ENCODE measurements around the gene SLC1A1. TPM values are rescaled to one million over a fixed set of nuclear protein-coding genes. Genes with fewer than 3 reads are reported as not detected.

Gene SLC1A1
- total and polyA plus RNA-seq, 11 donors = 1.0 to 4.6 (median 1.9) TPM

DNA sequence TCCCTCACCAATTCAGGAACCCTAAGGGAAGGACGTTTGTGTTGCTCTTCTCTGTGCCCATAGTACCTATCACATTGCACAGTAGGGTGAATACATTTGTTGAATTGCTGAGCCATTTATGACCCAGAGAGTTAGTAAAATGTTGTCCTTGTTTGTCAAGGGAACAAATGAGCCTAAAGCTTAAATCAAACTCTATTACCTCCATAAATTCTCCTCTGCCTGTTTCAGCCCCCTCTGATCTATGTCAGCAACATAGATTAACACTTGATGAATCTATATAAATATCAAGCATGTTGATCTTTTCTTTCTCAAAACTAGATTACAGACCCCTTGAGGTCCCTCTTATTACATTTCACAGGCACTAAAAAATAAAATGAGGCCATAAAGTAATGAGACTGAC is 7.1 kb downstream of the SLC1A1 start:
- DNase-seq (no peak), ATAC-seq (no peak)
- peaks cover 0 to 3% (median 0%) of the 10 kb centered on the region in 12 donors for H3K4me1 ChIP-seq
- peaks cover 0 to 3% (median 0%) of the 10 kb centered on the region in 9 donors for H3K27me3 ChIP-seq
- H3K36me3 ChIP-seq = no peaks in the 10 kb centered on the region
- peak overlapping the region in 1 of 12 donors; percentile 9 for H3K27ac ChIP-seq
- WGBS, 4 donors = 0 to 25% (median 12%) methylated on average over 1 of the region's 1 CpG
- H3K9me3 ChIP-seq = no peaks in the 10 kb centered on the region
- intact Hi-C loops (cut with DNase I) = loop anchor here in 2 of 10 donors (10.0 kb wide), 1 partner anchor 57 kb away; no protein-coding TSS in a partner anchor
- no peak overlapping the region for H3K4me3 ChIP-seq
- TF ChIP-seq, protein P1, sequence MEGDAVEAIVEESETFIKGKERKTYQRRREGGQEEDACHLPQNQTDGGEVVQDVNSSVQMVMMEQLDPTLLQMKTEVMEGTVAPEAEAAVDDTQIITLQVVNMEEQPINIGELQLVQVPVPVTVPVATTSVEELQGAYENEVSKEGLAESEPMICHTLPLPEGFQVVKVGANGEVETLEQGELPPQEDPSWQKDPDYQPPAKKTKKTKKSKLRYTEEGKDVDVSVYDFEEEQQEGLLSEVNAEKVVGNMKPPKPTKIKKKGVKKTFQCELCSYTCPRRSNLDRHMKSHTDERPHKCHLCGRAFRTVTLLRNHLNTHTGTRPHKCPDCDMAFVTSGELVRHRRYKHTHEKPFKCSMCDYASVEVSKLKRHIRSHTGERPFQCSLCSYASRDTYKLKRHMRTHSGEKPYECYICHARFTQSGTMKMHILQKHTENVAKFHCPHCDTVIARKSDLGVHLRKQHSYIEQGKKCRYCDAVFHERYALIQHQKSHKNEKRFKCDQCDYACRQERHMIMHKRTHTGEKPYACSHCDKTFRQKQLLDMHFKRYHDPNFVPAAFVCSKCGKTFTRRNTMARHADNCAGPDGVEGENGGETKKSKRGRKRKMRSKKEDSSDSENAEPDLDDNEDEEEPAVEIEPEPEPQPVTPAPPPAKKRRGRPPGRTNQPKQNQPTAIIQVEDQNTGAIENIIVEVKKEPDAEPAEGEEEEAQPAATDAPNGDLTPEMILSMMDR (IDR thresholded peaks at IDR 0.05) = no peak
- TF ChIP-seq POLR2A (IDR thresholded peaks at IDR 0.05) = no peak

DNA sequence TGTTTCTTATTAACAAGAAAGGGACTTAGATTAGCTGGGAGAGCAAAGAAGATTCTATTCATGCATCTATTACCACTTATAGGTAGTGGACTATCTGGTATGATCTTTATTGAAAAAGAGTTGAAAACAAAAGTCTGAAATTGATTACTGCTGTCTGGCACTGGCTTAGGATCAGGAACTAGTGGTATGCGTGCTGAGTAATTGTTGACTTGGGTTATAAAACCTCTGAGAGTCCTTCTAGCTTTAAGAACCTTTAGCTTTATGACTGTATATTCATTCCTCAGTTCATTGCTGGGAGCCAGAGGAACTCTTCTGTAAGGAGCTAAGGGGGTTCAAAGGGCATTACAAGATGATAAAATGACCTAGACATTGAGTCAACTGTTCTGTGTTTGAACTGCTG is 7.6 kb downstream of the SLC1A1 start:
- Histone ChIP-seq H3K27me3 (peaks cover 0 to 3% (median 0%) of the 10 kb centered on the region in 9 donors), H3K27ac (peak overlapping the region in 1 of 12 donors; percentile 9), H3K4me3 (no peak overlapping the region), H3K36me3 (no peaks in the 10 kb centered on the region), H3K4me1 (peaks cover 0 to 3% (median 0%) of the 10 kb centered on the region in 12 donors), H3K9me3 (no peaks in the 10 kb centered on the region)
- ATAC-seq (no peak), DNase-seq (no peak)
- intact Hi-C loops (cut with DNase I) = loop anchor here in 2 of 10 donors (10.0 kb wide), 1 partner anchor 57 kb away; no protein-coding TSS in a partner anchor
- WGBS, 4 donors = 68 to 83% (median 80%) methylated on average over 1 of the region's 1 CpG
- TF ChIP-seq, protein P1 (IDR thresholded peaks at IDR 0.05) = no peak
- TF ChIP-seq POLR2A (IDR thresholded peaks at IDR 0.05) = no peak

DNA sequence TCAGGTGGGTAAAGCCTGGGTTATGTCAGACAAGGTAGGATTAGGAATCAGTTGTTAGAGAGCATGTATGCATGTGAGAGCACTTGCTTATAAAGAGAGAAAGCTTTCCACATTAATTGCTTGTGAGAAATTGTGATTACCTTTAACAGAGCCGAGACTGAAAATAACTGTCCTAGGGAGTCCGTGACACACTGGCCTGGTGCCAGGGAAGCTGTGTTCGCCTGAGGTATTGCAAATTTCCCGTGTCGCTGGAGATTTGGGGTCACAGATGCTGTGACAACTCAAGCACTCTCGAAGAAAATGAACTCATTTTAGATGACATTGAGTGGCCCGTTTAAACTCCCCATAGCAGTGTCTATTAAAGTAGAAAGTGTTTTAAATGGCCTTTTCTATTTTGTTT is 9.6 kb downstream of the SLC1A1 start:
- no peak overlapping the region for H3K27ac ChIP-seq
- H3K4me3 ChIP-seq = no peak overlapping the region
- intact Hi-C loops (cut with DNase I) = loop anchor here in 2 of 10 donors (10.0 kb wide), 1 partner anchor 55 kb away; no protein-coding TSS in a partner anchor
- H3K36me3 ChIP-seq = no peaks in the 10 kb centered on the region
- TF ChIP-seq POLR2A (IDR thresholded peaks at IDR 0.05) = no peak
- TF ChIP-seq, protein P1 (IDR thresholded peaks at IDR 0.05) = no peak
- ATAC-seq (no peak), DNase-seq (peak in 1 of 5 donors; percentile 33)
- H3K9me3 ChIP-seq = no peaks in the 10 kb centered on the region
- peaks cover 0 to 3% (median 0%) of the 10 kb centered on the region in 12 donors for H3K4me1 ChIP-seq
- WGBS, 4 donors = 29 to 39% (median 37%) methylated on average over 7 of the region's 7 CpGs
- peaks cover 0 to 3% (median 0%) of the 10 kb centered on the region in 9 donors for H3K27me3 ChIP-seq

DNA sequence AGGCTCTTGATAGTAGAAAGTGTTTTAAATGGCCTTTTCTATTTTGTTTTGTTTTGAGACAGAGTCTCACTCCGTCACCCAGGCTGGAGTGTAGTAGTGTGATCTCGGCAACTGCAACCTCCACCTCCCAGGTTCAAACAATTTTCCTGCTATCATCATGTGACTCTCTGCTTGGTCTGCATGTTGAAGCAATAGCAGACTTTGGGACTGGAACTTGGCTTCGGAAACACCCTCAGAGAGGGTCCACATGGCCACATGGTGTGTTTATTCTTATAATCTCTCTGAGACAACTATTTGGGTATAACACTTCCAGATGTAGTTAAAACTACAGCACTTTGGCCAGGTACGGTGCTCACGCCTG is 10.9 kb downstream of the SLC1A1 start:
- ATAC-seq (no peak), DNase-seq (no peak)
- Histone ChIP-seq H3K27ac (no peak overlapping the region), H3K27me3 (peaks cover 0 to 3% (median 0%) of the 10 kb centered on the region in 9 donors), H3K9me3 (no peaks in the 10 kb centered on the region), H3K36me3 (no peaks in the 10 kb centered on the region), H3K4me3 (no peak overlapping the region), H3K4me1 (peaks cover 0 to 3% (median 0%) of the 10 kb centered on the region in 12 donors)
- intact Hi-C loops (cut with DNase I) = no loop called here
- 94 to 96% (median 95%) methylated on average over 5 of the region's 5 CpGs for WGBS, 4 donors
- TF ChIP-seq, protein P1 (IDR thresholded peaks at IDR 0.05) = no peak
- no peak for TF ChIP-seq POLR2A (IDR thresholded peaks at IDR 0.05)

All from heart left ventricle (tissue), 16 donors.